ENCODE results near the gene EFCAB8.

EFCAB8 gene

DNA sequence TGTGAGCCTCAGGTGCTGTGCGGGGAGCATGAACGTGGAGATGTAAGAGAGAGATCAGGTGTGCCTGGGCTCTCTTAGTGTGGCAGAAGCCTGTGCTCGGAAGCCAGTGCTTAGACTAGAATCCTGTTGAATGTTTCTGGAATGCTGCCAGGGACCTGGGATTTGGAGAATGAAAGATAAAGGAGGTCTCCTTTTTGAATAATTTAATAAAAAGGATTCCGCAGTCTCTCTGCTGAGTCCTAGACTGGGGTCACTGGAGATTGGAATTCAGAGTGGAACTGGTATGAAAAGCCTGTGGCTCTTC lies 18.8 kb upstream of the EFCAB8 start:
- in situ Hi-C loops (cut with MboI; ENCODE audit: low sequenced_read_pairs, unreplicated experiment): no loop called here

DNA sequence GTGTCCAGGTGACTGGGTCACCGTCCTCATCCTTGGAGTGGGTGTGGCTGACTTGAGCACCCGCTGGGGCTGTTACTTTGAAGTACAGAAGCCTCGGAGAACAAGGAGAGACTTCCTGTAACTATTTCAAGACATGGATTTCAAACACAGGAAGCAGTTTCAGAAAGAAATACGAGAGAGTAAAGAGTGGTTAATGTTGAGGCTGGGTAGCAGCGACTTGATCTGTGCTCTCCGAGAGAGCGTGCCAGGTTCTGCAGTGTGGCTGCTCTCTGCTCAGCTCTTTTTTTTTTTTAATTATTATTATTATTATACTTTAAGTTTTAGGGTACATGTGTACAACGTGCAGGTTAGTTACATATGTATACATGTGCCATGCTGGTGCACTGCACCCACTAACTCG lies 17.5 kb upstream of the EFCAB8 start:
- TF ChIP-seq, protein P1, sequence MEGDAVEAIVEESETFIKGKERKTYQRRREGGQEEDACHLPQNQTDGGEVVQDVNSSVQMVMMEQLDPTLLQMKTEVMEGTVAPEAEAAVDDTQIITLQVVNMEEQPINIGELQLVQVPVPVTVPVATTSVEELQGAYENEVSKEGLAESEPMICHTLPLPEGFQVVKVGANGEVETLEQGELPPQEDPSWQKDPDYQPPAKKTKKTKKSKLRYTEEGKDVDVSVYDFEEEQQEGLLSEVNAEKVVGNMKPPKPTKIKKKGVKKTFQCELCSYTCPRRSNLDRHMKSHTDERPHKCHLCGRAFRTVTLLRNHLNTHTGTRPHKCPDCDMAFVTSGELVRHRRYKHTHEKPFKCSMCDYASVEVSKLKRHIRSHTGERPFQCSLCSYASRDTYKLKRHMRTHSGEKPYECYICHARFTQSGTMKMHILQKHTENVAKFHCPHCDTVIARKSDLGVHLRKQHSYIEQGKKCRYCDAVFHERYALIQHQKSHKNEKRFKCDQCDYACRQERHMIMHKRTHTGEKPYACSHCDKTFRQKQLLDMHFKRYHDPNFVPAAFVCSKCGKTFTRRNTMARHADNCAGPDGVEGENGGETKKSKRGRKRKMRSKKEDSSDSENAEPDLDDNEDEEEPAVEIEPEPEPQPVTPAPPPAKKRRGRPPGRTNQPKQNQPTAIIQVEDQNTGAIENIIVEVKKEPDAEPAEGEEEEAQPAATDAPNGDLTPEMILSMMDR (IDR thresholded peaks at IDR 0.05; ENCODE audit: borderline replicate concordance, control extremely low read depth, extremely low read depth, insufficient read depth, missing control alignments): no peak
- no peak for DNase-seq (ENCODE audit: low spot score)
- in situ Hi-C loops (cut with MboI; ENCODE audit: low sequenced_read_pairs, unreplicated experiment): no loop called here

More for the DNA sequence above, 18.8 kb upstream of the EFCAB8 start:
- TF ChIP-seq, protein P1 (IDR thresholded peaks at IDR 0.05; ENCODE audit: borderline replicate concordance, control extremely low read depth, extremely low read depth, insufficient read depth, missing control alignments): no peak
- DNase-seq (ENCODE audit: low spot score): no peak

DNA sequence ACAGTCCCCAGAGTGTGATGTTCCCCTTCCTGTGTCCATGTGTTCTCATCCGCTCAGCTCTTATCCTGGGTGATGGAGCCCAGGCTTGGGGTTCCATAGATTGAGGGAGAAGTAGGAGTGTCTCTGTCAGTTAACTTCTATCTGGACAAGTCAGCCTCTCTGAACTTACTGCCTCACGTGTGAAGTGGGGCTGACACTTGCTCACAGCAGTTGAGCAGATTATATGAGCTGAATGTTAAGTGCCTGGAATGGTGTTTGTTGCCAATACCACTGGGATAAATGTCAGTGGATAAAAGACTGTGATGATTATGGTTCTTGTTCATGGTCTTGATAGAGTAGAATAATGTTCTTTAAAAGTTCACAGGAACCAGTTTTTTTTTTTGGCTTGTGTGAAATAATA lies 17.1 kb upstream of the EFCAB8 start:
- TF ChIP-seq, protein P1 (IDR thresholded peaks at IDR 0.05; ENCODE audit: borderline replicate concordance, control extremely low read depth, extremely low read depth, insufficient read depth, missing control alignments): no peak
- in situ Hi-C loops (cut with MboI; ENCODE audit: low sequenced_read_pairs, unreplicated experiment): no loop called here
- no peak for DNase-seq (ENCODE audit: low spot score)

DNA sequence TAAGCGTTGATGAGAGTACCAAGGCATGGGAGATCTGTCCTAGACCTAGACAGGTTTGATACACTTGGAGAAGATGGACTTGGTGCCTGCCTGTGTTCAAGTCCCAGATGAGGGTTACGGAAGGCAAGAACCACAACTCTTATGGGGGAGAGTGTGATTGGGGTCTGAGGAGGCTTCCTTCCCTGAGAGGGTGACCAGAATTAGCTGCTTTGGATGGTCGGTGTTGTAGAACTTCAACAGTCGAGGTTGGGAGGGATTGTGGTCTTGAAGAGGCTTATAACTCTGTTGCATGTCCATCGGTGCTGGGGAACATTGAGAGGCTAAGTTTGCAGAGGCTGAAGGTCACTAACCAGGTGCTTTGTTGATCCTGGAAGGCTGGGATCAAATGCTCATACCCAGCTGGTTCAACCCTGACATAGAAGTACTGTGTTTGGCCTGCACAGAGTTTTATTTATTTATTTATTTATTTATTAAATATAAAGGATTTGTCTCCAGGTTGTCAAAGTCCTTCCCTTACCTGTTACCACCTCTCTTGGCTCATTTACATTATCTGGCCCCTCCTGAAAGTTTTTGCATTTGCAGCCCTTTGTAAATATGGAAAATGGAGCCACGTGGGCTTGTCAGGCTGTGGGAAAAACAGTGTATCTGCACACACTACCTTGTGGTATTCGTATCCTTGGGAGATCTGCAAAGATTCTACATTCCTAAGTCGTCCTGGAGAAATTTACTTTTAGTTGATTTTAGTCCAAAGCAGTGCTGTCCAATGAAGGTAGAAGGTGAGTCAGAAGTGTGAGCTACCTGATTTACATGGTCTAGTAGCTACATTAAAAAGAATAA lies 15.8 kb upstream of the EFCAB8 start:
- no peak for DNase-seq (ENCODE audit: low spot score)
- TF ChIP-seq, protein P1 (IDR thresholded peaks at IDR 0.05; ENCODE audit: borderline replicate concordance, control extremely low read depth, extremely low read depth, insufficient read depth, missing control alignments): no peak
- in situ Hi-C loops (cut with MboI; ENCODE audit: low sequenced_read_pairs, unreplicated experiment): no loop called here

DNA sequence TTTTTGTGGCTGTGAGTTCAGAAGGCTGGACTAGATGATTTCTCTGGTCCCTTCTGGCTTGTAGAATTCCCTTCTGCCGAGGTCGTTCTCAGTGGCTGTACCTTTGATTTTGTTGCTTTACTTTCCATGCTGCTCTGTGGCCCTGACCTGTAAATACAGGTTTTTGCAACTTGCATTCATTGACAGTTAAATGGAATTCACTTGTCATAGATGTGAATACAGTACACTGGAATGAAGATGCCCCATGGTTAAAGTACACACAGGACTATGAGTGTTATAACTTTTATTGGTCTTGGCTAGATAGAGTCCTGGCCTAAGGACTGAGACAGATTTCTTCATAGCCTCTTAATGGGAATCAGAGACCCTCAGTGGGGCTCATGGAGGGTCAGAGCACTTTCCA lies 12.9 kb upstream of the EFCAB8 start:
- TF ChIP-seq, protein P1 (IDR thresholded peaks at IDR 0.05; ENCODE audit: borderline replicate concordance, control extremely low read depth, extremely low read depth, insufficient read depth, missing control alignments): no peak
- in situ Hi-C loops (cut with MboI; ENCODE audit: low sequenced_read_pairs, unreplicated experiment): no loop called here
- DNase-seq (ENCODE audit: low spot score): no peak

DNA sequence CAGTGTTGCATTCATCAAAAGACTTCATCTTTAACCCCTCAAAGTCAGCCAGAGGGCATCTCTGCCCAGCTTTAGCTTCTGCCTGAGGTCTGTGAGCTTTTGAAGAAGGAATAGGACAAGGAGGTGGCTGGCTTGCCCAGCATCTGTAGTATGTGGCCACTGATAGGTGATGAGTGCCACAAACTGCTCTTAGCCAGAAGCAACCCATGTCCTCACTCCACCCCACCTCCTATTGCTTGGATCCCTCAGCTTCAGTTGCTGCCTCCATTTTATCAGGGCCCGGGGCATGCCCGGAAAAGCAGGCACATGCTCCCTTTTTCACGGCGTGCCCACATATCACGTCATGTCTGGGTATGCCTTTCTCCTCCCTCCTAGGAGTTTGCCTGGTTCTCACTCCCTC lies 11.9 kb upstream of the EFCAB8 start:
- TF ChIP-seq, protein P1 (IDR thresholded peaks at IDR 0.05; ENCODE audit: borderline replicate concordance, control extremely low read depth, extremely low read depth, insufficient read depth, missing control alignments): no peak
- in situ Hi-C loops (cut with MboI; ENCODE audit: low sequenced_read_pairs, unreplicated experiment): no loop called here
- no peak for DNase-seq (ENCODE audit: low spot score)
